ENCODE measurements around the gene NUP107.

- TF ChIP-seq, protein P1, sequence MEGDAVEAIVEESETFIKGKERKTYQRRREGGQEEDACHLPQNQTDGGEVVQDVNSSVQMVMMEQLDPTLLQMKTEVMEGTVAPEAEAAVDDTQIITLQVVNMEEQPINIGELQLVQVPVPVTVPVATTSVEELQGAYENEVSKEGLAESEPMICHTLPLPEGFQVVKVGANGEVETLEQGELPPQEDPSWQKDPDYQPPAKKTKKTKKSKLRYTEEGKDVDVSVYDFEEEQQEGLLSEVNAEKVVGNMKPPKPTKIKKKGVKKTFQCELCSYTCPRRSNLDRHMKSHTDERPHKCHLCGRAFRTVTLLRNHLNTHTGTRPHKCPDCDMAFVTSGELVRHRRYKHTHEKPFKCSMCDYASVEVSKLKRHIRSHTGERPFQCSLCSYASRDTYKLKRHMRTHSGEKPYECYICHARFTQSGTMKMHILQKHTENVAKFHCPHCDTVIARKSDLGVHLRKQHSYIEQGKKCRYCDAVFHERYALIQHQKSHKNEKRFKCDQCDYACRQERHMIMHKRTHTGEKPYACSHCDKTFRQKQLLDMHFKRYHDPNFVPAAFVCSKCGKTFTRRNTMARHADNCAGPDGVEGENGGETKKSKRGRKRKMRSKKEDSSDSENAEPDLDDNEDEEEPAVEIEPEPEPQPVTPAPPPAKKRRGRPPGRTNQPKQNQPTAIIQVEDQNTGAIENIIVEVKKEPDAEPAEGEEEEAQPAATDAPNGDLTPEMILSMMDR (conservative IDR thresholded peaks at IDR 0.05; ENCODE audit: low read depth, low read length): no peak
- no peak for TF ChIP-seq EZH2 (IDR thresholded peaks at IDR 0.05; ENCODE audit: low read length, unreplicated experiment)
- no peak for TF ChIP-seq EZH2phosphoT487 (IDR thresholded peaks at IDR 0.05; ENCODE audit: borderline replicate concordance, low read length)
These were observed 94.0 kb downstream of the NUP107 start for GRCh38 chr12:68780731-68781130.

Data from PC-3 (cell line).